T follicular helper cell (primary cell): ENCODE measurements around the gene LDLRAD1.
"Not testable (repeated sequence)": the region's sequence is repeated elsewhere in the genome, so short reads cannot be mapped to it uniquely, and the experiment has no call there.

Source experiments
- DNase-seq: peaks from one replicate; pipeline ENCODE4 v3.0.0-alpha.2; 2020; ENCODE audit warnings: low read depth

The LDLRAD1 gene

DNA sequence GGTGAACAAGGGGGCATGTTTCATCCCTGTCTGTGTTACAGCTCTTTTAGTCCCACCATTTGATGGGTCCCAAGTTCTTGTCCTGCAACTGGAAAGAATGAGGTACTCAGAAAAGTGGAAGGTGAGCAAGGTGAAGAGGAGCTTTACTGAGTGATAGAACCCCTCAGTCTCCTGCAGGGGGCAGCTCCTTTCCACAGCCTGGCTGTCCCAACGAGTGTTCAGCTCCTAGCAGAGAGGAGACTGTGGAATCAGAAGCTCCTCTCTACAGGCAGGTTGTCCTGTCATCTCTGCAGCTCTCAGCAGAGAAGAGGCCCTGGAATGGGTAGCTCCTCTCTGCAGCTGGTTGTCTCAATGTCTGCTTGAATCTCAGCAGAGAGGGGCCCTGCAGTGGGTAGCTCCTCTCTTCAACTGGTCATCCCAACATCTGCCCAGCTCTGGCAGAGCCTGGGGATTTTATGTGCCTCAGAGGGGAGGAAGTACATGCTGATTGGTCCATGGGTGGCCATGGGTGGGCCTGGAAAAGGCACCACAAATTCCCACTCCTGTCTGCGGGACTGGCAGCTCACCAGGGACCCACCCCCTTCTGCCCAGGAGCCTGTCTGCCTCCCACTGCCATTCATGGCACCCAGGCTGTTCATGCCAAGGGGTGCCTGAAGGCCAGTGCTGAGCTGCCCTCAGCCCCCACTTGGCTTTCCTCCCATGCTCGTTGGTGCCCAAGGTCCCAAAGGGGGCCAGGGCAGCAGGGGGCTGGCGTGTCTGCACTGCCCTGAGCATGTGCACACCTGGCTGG, 25.7 kb downstream of the LDLRAD1 start:
- no peak for DNase-seq

DNA sequence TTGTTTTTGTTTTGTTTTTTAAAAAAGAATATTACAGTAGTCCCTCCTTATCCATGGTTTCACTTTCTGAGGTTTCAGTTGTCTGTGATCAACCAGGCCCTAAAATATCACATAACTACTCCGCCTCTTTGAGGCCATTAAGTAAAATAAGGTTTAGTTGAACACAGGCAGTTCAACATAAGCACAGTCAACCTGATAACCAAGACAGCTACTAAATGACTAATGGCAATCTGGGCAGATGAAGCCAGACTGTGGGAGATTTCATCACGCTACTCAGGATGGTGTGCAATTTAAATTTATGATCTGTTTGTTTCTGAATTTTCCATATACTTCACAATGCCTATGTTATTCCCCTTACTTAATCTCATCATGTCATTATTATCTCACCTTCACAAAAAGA, 30.1 kb downstream of the LDLRAD1 start:
- DNase-seq = no peak

- no peak for DNase-seq
These were observed 31.5 kb downstream of the LDLRAD1 start for GRCh38 chr1:53986458-53986857.

GRCh38 chr1:53984726-53985125, 33.3 kb downstream of the LDLRAD1 start:
- no peak for DNase-seq

GRCh38 chr1:53982763-53983104, 35.3 kb downstream of the LDLRAD1 start:
- DNase-seq = no peak

DNA sequence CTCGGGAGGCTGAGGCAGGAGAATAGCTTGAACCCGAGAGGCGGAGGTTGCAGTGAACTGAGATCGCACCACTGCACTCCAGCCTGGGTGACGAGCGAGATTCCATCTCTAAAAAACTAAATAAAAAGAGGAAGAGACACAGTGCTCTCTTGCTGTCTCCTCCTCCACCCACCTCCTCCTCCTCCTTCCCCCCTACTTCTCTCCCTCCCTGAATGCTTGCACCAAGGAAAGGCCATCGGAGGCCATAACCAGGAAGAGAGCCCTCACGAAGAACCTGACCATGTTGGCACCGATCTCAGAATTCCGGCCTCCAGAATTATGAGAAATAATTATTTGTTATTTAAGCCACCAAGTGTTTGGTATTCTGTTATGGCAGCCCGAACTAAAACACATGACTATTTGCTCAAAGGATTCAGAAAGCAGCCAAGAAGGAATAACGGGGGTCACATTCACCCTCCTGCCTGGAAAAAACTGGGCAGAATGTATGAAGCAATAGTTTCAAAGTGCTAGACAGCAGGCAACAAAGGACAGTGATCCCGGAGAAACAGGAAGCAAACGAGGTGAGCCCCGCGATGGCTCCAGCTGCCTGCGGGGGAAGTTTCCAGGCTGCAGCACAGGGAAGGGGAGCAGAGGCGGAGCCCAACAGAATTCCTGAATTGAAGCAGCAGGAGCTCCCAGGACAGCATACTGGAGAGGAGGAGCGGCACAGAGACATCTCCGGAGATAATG, 35.8 kb downstream of the LDLRAD1 start:
- DNase-seq = no peak

GRCh38 chr1:53981220-53981619, 36.8 kb downstream of the LDLRAD1 start:
- no peak for DNase-seq

- no peak for DNase-seq
These were observed 38.1 kb downstream of the LDLRAD1 start for GRCh38 chr1:53979712-53980450.

- no peak for DNase-seq
These were observed 42.1 kb downstream of the LDLRAD1 start for GRCh38 chr1:53975861-53976260.

GRCh38 chr1:53971718-53972117, 46.3 kb downstream of the LDLRAD1 start:
- DNase-seq = no peak

DNA sequence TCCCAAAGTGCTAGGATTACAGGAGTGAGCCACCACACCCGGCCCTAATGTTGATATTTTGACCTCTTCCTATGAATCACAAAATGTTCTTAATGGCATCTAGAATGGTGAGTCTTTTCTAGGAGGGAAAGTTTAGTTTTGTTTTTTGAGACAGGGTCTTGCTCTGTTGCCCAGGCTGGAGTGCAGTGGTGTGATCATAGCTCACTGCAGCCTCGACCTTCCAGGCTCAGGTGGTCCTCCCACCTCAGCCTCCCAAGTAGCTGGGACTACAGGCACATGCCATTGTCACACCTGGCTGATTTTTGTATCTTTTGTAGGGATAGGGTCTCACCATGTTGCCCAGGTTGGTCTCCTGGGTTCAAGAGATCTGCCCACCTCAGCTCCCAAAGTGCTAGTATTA, 48.7 kb downstream of the LDLRAD1 start:
- not testable (repeated sequence) for DNase-seq

DNA sequence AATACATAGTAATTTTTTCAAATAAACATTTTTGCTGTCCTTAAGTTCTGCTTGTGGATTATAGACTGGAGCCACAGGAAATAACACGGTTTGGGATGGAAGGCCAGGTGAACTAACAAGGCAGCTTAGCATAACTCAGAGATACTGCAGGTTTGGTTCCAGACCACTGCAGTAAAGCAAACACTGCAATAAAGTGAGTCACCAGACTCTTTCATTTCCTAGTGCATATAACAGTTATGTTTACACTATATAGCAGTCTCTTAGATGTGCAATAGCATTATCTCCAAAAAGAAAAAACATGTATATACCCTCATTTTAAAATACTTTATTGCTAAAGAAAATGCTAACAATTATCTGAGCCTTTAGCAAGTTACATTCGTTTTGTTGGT, 49.9 kb downstream of the LDLRAD1 start:
- DNase-seq = no peak

DNA sequence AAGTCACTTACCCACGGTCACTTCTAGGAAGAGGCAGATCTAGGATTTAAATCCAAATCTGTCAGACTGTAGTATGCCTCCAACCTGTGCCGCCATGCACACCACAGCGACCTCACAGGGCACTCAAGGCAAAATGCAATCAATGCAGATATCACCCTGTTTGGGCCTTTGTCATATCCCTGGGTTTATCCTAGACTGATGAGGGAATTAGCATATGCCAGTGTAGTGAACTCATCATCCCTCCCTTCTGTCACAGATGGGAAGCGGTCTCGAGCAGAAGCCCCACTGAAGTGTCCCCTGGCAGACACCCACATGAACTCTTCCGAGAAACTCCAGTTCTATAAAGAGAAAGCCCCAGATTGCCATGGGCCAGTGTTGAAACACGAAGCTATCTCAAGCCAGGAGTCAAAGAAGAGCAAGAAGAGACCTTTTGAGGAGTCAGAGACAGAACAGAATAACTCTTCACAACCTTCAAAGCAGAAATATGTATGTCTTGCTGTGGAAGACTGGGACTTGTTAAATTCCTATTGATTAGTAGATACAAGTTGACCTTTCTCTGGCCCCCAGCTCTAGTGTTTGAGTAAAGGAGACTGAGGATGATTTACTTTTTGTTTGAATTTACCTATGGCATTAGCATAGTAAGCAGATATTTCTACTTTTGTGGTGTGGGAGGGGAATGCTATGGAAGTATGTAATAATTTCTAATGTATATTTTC, 50.4 kb downstream of the LDLRAD1 start:
- DNase-seq = no peak

- no peak for DNase-seq
These were observed 51.2 kb downstream of the LDLRAD1 start for GRCh38 chr1:53966794-53967193.

DNA sequence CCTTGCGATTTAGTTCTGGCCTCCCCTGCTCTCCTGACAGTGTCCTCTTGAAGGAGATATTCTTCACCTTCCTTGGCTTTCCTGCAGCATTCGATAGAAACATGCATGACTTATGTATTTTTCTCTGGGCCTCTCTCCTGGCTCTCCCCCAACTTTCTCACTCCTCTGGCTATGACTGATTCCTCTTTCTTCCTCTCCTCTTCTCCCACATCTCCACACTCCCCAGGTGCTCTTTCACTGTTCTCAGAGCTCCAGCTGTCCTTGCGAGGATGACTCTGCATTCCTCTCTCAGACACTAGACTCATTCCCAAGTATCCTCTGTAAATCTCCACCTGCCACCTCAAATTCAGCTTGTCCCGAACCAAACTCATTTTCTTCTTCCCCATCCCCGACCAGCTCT, 53.9 kb downstream of the LDLRAD1 start:
- no peak for DNase-seq

DNA sequence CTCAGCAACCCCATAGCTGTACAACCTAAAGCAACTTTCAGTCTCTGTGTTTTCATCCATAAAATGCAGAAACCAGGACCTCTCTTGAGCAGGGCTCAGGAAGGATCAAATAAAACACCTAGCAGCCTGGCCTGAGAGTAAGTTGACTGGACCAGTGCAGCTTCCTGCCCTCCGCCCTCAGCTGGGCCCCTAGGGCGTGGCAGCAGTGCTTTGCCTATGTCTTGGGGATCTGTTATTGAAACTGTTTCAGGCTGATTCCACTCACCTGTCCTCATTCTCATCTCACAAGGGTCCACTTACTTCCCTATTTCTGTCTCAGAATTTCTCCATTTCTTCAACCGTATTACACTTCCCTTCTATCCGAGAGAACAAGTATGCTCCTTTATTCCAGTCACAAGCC, 54.5 kb downstream of the LDLRAD1 start:
- DNase-seq = no peak

GRCh38 chr1:53962395-53962794, 55.6 kb downstream of the LDLRAD1 start:
- DNase-seq = no peak

- DNase-seq = no peak
These were observed 58.2 kb downstream of the LDLRAD1 start for GRCh38 chr1:53959664-53960250.
